Erythroblast (primary cell): Measurements from ENCODE around the gene ACTG1.

Source experiments
- GATA1 ChIP-seq: IDR thresholded peaks from 2 replicates; pipeline ENCODE4 v1.6.1; 2011; ENCODE audit warnings: low read depth, mild to moderate bottlenecking, control low read depth, low read length, moderate library complexity
- POLR2A ChIP-seq: IDR thresholded peaks from 2 replicates; pipeline ENCODE4 v1.6.1; 2011; ENCODE audit warnings: mild to moderate bottlenecking, low read length

- TF ChIP-seq POLR2A (no peak), GATA1 (no peak)
Observed at GRCh38 chr17:81543756-81544155, 31.2 kb upstream of the ACTG1 start.
